ENCODE measurements around the gene ABO.
"Not testable (repeated sequence)": the region's sequence is repeated elsewhere in the genome, so short reads cannot be mapped to it uniquely, and the experiment has no call there.

ABO gene

DNA sequence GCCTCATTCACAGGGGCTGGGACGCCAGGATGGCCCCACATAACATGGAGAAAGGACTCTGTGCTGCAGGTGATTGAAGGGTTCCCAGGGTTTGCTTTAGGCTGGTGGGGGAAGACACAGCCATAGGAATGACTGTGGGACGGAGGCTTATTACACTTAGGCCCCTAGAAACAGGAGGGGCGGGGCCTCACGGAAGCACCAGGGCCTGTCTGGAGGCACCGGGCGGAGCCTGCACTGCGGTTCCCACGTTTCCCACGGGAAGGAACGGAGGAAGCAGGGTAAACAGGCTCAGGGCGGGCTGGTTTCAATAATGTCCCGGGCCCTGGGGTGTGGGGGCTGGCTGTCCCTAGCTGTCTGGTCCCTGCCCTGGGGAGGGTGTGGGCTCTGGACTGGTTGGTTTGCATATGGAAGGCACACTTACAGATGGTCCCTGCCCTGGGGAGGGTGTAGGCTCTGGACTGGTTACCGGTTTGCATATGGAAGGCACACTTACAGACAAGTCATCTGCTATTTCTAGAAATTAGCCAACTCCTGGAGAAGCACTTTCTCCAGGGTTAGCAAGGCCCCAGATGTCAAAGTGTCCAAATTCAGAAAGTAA, 51.7 kb downstream of the ABO start:
- not testable (repeated sequence) for DNase-seq

DNA sequence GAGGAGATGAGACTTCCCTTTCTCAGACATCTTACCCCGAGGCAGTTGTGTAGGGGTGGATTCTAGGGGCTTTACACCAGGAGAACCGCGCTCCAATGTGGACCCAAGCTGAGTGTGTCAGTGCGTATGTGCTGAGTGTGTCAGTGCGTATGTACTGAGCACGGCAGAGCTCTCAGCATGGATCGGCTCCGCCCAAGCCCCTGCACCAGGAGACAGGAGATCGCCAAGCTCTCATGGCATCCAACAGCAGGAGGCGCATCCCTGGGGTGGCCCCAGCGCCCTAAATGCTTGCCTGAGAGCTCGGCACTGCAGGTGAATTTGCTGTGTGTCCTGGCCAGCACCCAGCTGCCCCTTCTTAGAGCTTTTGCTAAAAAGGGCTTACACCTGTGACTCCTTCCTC, 53.0 kb downstream of the ABO start:
- not testable (repeated sequence) for DNase-seq

DNA sequence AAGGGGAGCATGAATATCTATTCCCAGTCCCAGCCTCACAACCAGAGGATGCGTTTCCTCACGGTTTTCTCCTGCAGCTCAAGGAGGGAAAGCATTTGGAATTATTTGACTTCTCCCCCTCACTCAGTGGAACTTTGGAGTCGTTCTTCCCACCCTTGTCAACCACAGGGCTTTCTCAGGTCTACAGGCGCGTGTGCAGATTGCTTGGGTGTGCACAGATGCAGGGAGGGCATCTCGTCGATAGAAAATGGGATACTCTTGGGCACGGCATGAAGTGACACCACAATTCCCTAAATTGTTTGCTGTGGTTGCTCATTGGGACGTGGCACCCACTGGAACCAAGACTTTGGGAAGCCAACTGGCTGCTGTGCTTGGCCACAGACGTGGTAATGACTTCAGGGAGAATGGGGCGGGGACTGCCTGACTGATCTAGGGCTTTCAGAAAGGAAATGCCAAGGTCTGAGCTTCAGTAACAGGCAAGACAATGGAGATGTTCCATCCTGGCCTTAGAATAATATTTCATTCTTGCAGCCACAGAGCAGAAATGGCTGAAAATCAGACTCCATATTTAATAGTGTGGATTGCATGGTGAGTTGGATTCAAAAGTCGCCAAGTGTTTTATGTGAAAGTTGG, 53.7 kb downstream of the ABO start:
- no peak for DNase-seq

DNA sequence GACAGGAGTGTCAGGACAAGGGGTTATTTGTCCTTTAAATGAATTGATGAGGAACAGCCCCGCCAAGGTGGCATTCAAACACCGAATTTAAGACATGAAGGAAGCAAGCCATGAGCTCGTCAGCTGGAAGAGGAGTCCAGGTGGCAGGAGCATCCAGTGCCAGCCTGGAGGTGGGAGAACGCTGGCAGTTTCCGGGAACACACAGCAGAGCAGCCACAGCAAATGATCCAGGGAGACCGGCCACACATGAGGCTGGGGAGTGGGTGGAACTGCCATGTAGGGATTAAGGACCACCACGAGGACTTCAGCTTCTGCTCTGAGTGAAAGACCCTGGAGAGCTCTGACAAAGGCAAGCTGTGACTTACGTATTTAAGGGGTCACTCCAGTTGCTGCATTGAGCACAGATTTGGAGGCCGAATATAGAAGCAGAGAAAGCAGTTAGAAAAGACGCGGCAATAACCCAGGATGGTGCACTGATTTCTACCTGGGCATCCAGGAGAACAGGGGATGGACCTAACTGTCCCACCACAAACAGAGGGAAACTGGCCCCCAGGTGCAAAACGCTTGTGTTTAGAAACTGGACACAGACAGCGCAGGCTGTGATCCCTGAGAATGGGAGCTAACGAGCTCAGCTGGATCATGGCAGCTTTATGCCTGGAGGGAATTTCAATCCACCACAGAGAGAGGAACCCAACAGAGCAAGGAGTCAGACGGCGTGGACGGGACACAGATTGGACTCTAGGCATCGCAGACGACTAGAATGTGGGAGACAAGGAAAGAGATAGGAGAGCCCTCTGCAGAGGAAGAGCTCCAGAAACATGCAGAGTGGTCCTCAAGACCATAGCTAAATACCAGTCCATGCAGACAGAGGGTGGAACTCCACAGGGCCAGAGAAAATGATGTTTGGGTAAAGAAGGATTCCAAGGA, 56.7 kb downstream of the ABO start:
- not testable (repeated sequence) for DNase-seq

DNA sequence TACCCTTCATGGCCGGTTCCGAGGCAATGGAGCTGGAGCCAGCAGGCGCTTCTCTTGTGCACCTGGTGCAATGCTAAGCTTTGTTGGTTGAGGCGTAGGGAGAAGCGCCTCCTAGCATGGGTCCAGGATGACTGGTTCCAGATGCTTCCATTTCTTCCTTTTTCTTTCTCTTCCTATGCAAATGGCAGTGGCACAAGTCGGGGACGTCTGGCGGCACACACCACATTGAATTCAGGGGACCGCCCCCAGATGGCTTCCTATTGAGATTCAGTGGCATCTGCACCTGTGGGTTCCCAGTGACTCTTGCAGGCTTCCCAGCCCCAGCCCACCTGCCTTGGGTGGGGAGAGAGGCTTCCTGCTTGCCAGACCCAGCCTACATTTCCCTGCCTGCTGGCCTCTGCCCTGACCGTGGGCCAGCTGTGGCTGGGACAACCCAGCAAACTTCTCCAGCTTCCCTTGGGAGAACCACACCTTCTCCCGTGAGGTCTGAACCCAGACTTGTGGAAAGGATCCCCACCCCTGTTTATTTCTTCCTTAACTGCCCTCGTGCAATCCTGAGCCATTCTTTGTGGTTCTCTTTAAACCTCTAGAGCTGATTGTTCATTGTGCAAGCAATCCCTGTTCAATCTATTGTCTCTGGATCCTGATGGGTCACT, 57.5 kb downstream of the ABO start:
- DNase-seq: not testable (repeated sequence)

DNA sequence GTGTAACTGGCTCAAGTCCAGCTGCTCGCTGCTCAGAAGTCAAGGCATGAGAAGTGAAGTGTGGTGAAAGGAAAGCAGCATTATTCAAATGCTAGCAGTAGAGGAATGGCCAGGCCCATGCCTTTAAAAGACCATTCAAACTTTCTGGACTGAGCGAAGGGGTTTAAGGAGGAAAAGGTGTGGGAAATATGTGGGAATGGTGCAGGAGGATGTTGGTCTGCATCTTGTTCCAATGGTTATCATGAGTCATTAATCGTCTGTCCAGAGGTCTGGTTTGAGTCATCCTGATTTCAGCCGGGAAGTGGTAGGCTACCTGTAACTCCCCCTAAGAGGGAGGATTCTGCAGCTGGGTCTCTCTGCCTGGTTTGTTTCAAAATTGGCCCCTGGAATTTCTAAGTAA, 60.7 kb downstream of the ABO start:
- peak; percentile 93 for DNase-seq

DNA sequence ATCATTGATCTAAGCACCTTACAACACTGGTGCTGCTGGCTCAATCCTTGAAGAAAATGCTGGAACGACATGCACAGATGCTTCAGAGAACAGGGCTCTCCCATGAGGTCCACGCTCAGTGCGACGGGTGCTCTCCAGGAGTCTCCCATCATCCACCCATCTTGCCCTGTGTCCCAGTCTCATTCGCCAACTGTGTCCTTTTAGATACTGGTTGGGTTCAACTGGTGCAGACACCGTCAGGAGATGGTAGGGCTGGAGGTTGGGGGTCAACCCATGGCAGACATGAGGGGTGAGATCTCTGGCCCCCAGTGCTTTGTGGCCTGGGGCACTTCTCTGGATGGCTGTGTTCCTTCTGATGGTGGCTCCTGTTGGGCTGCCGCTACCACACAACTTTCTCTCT, 64.4 kb downstream of the ABO start:
- no peak for DNase-seq

DNA sequence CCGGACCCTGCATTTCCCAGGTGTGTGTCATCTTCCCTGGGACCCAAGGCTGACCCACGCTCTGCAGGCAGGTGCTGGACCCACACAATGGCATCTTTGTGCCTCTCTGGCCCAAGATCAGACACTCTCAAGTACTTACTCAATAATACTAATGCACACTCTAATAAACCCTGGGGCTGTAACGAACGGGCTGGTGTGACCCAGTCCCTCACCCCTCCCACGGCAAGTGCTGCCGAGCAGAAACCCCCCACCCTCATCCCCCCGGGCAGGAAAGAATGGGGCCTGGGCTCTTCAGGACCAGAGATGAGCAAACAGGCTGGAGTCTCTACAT, 64.8 kb downstream of the ABO start:
- DNase-seq: no peak

DNA sequence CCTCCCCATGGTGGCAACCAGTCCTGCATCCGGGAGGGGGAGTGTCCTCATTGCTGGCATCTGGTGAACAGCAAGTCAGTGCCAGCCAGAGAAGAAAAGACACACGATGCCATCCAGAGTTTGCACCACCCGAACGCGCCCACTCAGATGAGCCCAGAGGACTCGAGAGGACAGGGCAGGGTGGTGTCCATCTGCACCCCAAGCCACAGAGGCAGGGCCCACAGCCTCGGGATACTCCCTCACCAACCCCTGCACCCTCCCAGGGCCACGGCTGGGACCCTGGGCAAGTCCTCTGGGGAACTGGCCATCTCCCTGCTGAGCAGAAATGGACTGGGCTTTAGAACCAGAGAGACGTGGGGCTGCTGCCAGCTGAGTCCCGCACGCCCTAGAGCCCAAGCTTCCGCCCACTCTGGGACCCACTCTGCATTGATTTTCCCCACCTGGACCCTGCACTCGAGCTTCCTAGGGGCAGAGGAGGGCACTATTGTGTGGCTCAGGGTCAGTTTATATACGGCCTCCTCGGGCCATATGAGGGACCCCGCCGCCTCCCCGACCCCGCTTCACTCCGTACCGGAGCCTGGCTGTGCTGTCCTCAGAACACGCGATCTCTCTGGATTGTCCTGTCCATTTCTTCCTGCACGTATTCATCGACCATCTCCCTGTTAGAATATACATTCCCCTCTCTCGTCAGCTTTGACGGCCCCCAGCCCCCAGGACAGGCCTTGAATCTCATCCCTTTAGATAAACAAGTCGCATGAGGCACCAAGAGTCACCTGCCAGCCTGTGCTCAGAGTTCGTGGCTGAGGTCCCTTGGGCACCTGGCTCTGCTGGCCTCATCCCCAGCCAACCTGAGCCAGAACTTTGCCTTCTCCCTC, 65.4 kb downstream of the ABO start:
- DNase-seq: not testable (repeated sequence)

DNA sequence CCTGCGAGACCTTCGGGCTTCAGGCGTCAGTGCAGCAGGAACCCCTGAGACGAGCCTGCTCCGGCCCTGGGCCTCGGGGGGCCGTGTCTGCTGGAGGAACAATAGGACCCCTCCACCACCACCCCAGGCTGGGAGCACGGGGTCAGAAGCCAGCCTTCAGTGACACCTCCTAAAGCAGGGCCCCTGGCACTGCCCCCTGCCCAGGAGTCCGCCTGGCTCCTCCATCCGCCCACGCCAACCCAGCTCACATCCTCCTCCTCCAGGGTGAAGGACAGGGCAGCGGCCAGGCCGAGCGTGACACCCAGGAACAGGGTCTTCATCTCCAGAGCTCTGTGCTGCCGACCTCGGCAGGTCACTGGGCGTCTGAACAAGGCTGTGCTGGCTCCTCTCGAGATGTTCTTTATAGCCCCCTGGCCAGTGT, 66.1 kb downstream of the ABO start, which contains the start of gene OBP2B:
Gene OBP2B, minus strand, starts transcription at position 371 of the 421 bp plus-strand sequence. Its CDS starts 51 bp downstream, at position 320.
- not testable (repeated sequence) for DNase-seq

DNA sequence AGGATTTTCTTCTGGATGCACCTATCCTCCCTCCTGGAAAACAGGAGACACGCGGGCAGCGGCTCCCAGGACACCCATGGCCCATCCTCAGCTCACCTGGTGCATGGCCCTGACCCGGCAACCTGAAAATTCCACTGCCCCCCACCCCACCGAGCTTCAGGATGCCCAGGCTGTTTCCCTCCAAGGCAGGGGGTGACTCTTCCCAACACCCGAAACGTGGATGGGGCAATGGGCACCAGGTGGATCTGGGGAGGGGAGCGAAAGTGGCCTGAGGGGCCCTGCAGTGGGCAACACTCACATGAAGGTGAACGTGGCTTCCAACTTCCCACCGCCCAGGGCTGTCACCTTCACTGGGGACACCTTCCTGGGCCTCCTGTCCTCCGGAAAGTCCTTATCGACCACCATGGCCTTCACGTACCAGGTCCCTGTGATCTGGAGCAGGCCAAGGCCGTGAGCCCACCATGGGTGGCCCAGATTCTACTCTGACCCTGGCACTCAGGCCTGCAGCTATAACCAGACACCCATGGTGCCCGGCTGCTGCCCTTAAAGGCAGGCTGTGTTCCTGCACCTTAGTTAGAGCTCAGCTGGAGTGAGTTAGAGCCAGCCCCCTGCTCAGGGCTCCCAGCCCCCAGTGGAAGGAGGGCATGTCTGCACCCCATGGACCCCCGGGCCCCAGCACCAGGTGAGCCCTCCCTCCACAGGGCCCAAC, 66.7 kb downstream of the ABO start:
- DNase-seq: not testable (repeated sequence)

DNA sequence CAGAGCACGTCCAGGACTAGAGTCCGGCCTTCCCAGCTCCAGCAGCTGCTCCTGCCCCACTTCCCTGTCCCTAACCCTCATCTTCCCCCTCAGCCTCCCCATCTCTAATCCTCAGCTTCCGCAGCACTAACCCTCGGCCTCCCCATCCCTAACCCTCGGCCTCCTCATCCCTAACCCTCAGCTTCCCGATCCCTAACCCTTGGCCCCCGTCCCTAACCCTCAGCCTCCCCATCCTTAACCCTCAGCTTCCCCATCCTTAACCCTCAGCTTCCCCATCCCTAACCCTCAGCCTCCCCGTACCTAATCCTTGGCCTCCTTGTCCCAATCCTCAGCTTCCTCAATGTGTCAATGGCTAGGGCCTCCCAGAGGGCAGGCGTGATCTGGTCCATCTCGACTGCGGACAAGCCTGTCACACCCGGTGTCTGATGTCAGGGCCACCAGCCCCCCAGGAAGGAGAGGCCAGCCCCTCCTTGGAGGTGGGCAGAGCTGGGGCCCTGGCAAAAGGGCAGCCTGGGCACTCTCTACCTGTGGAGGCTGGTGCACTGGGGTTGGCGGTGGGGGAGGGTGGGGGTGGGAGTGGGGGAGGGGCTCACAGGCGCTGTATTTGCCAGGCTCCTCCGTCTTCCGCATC, 67.3 kb downstream of the ABO start:
- no peak for DNase-seq

DNA sequence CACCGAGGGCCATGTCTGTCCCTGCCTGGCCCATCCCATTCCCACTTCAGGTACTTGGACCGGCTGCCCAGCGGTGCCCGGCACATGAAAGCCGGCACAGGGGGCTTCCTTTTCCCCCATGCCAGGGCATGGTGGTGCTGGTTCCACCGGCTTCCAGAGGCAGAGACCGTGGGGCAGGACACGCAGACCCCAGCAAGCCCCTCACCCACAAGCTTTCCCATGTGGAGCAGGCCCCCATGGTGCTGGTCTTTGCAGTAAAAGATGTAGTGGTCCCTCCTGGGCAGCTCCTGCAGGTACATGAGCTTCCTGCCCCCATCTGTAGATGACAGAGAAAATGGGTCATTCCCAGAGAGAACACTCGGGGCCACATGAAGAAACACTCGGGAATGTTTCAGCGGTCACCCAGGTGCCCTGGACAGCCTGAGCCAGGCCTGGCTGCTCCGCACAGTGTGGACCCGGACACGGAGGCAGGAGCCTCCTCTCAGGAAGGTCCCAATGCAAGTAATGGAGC, 67.9 kb downstream of the ABO start:
- DNase-seq: no peak

DNA sequence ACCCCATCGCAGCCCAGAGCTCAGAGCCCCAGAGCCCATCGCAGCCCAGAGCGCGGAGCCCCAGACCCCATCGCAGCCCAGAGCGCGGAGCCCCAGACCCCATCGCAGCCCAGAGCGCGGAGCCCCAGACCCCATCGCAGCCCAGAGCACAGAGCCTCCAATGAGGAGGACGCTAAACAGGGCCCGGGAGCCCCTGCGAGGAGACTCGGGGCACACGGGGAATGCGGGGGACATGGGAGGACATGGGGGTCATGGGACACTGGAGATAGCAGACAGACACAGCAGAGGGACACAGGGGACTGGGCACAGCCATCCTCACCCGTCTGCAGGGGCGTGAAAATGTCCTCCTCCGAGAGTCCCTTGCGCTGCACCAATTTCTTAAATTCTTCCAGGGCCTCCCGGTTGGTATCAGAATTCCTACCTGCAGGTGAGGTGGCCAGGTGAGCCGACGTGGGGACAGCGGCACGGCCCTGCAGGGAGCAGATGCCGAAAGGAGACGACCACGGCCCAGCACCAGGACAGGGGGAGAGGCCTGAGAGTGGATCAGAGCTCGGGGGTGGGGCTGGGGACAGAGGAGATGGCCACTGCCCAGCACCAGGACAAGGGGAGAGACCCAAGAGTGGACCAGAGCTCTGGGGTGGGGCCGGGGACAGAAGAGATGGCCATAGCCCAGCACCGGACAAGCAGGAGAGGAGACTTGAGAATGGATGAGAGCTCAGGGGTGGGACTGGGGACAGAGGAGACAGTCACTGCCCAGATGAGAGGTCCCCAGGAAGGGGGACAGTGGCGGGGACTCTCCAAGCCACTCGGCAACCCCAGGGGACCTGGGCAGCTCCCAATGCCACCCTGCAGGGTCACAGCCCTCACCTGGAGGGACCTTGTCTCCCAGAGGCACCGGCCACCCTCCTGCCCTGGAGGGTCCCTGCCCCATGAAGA, 68.7 kb downstream of the ABO start:
- no peak for DNase-seq

DNA sequence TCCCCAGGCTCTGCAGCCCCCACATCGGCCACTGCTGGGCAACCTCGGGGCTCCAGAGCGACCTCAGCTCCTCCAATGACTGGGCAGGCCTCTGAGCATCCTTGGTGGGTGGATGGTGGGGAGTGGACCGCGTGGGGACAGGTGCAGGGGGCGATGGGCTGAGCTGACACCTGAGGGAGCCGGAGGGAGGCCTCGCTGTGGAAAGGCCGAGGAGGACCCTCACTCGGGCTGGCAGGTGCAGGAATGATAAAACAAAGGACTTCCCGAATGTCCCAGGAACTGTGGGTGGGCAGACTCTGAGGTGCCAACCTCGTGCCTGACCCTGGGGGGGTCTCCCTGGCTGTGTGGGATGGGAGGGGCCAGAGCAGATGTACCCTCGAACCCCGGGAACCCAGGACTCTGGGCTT, 69.5 kb downstream of the ABO start:
- DNase-seq: not testable (repeated sequence)

Measured in NCI-H226 (cell line).